Stimulated activated naive B cell treated with anti-CD40 and anti-IgM and Interleukin-4, amounts not matched to agents 10 μg/mL and 1 μg/mL and 100 μg/mL, for 72 hours (primary cell): Measurements from ENCODE around the gene PCSK5.

ENCODE experiments used
- ATAC-seq, 2 donors: fragments of 150-1000 bp; cut with Tn5 transposase; replicated peaks; 2 replicates each; pipeline ENCODE4 v1.10.0; 2021; ENCODE audit warnings: moderate library complexity in 1 of 2
- DNase-seq: peaks from one replicate; pipeline ENCODE4 v3.0.0; 2021
- H3K27ac Mint-ChIP-seq: one replicate; pipeline ENCODE4 v1.8.0; 2022; ENCODE audit warnings: mild to moderate bottlenecking, mixed read lengths
- H3K27me3 Mint-ChIP-seq, 2 donors: one replicate each; pipeline ENCODE4 v1.8.0; 2022; ENCODE audit warnings: mixed read lengths in 2 of 2
- H3K36me3 Mint-ChIP-seq, 2 donors: one replicate each; pipeline ENCODE4 v1.8.0; 2022; ENCODE audit warnings: mixed read lengths in 2 of 2, mild to moderate bottlenecking in 1 of 2
- H3K4me1 Mint-ChIP-seq, 2 donors: one replicate each; pipeline ENCODE4 v1.8.0; 2022; ENCODE audit warnings: mixed read lengths in 2 of 2, mild to moderate bottlenecking in 1 of 2
- H3K4me3 Mint-ChIP-seq, 2 donors: one replicate each; pipeline ENCODE4 v1.8.0; 2022; ENCODE audit warnings: mild to moderate bottlenecking in 2 of 2, mixed read lengths in 2 of 2, moderate library complexity in 1 of 2
- H3K9me3 Mint-ChIP-seq, 2 donors: one replicate each; pipeline ENCODE4 v1.8.0; 2022; ENCODE audit warnings: mixed read lengths in 2 of 2, mild to moderate bottlenecking in 1 of 2

Gene PCSK5

GRCh38 chr9:76240578-76240977, 350.1 kb downstream of the PCSK5 start:
- ATAC-seq: no peak

GRCh38 chr9:76245518-76245917, 355.0 kb downstream of the PCSK5 start:
- ATAC-seq (no peak), DNase-seq (no peak)
- peaks cover 0 to 3% of the 10 kb centered on the region in 2 donors for H3K9me3 Mint-ChIP-seq
- H3K27ac Mint-ChIP-seq: no peak overlapping the region
- no peaks in the 10 kb centered on the region for H3K4me1 Mint-ChIP-seq
- no peak overlapping the region for H3K4me3 Mint-ChIP-seq
- H3K27me3 Mint-ChIP-seq: peaks cover 0 to 3% of the 10 kb centered on the region in 2 donors
- no peaks in the 10 kb centered on the region for H3K36me3 Mint-ChIP-seq

More at GRCh38 chr9:76240578-76240977, 350.1 kb downstream of the PCSK5 start:
- Mint-ChIP-seq H3K4me1 (no peaks in the 10 kb centered on the region), H3K27ac (no peak overlapping the region), H3K36me3 (no peaks in the 10 kb centered on the region), H3K4me3 (no peak overlapping the region), H3K27me3 (peaks cover 0 to 3% of the 10 kb centered on the region in 2 donors), H3K9me3 (peaks cover 0 to 3% of the 10 kb centered on the region in 2 donors)
- DNase-seq: no peak

GRCh38 chr9:76246680-76247079, 356.2 kb downstream of the PCSK5 start:
- Mint-ChIP-seq H3K27ac (no peak overlapping the region), H3K36me3 (no peaks in the 10 kb centered on the region), H3K4me3 (no peak overlapping the region), H3K9me3 (peaks cover 0 to 3% of the 10 kb centered on the region in 2 donors), H3K27me3 (peaks cover 0 to 3% of the 10 kb centered on the region in 2 donors), H3K4me1 (no peaks in the 10 kb centered on the region)
- ATAC-seq (no peak), DNase-seq (no peak)

GRCh38 chr9:76247426-76247825, 357.0 kb downstream of the PCSK5 start:
- ATAC-seq (no peak), DNase-seq (no peak)
- no peaks in the 10 kb centered on the region for H3K36me3 Mint-ChIP-seq
- H3K9me3 Mint-ChIP-seq: peaks cover 0 to 3% of the 10 kb centered on the region in 2 donors
- no peak overlapping the region for H3K27ac Mint-ChIP-seq
- H3K4me3 Mint-ChIP-seq: no peak overlapping the region
- no peaks in the 10 kb centered on the region for H3K4me1 Mint-ChIP-seq
- H3K27me3 Mint-ChIP-seq: peaks cover 0 to 3% of the 10 kb centered on the region in 2 donors

GRCh38 chr9:76249309-76249708, 358.8 kb downstream of the PCSK5 start:
- no peak for DNase-seq
- H3K27ac Mint-ChIP-seq: no peak overlapping the region
- H3K36me3 Mint-ChIP-seq: no peaks in the 10 kb centered on the region
- ATAC-seq: no peak
- no peak overlapping the region for H3K4me3 Mint-ChIP-seq
- no peaks in the 10 kb centered on the region for H3K27me3 Mint-ChIP-seq
- no peaks in the 10 kb centered on the region for H3K4me1 Mint-ChIP-seq
- peaks cover 0 to 3% of the 10 kb centered on the region in 2 donors for H3K9me3 Mint-ChIP-seq

GRCh38 chr9:76255781-76256455, 365.4 kb downstream of the PCSK5 start:
- Mint-ChIP-seq H3K4me1 (no peaks in the 10 kb centered on the region), H3K27me3 (peaks cover 7 to 9% of the 10 kb centered on the region in 2 donors), H3K4me3 (no peak overlapping the region), H3K9me3 (no peaks in the 10 kb centered on the region), H3K27ac (no peak overlapping the region), H3K36me3 (no peaks in the 10 kb centered on the region)
- DNase-seq (no peak), ATAC-seq (no peak)

- H3K27ac Mint-ChIP-seq: no peak overlapping the region
- peaks cover 7 to 9% of the 10 kb centered on the region in 2 donors for H3K27me3 Mint-ChIP-seq
- ATAC-seq (no peak), DNase-seq (no peak)
- no peaks in the 10 kb centered on the region for H3K36me3 Mint-ChIP-seq
- no peak overlapping the region for H3K4me3 Mint-ChIP-seq
- H3K4me1 Mint-ChIP-seq: no peaks in the 10 kb centered on the region
- H3K9me3 Mint-ChIP-seq: peaks cover 0 to 1% of the 10 kb centered on the region in 2 donors
Observed at GRCh38 chr9:76257311-76257710, 366.8 kb downstream of the PCSK5 start.

GRCh38 chr9:76266649-76267283, 376.3 kb downstream of the PCSK5 start:
- H3K9me3 Mint-ChIP-seq: peaks cover 4 to 5% of the 10 kb centered on the region in 2 donors
- no peaks in the 10 kb centered on the region for H3K27me3 Mint-ChIP-seq
- DNase-seq (no peak), ATAC-seq (no peak)
- no peaks in the 10 kb centered on the region for H3K4me1 Mint-ChIP-seq
- H3K4me3 Mint-ChIP-seq: no peak overlapping the region
- H3K36me3 Mint-ChIP-seq: no peaks in the 10 kb centered on the region
- H3K27ac Mint-ChIP-seq: no peak overlapping the region

- Mint-ChIP-seq H3K4me3 (no peak overlapping the region), H3K36me3 (no peaks in the 10 kb centered on the region), H3K4me1 (no peaks in the 10 kb centered on the region), H3K9me3 (peaks cover 4 to 5% of the 10 kb centered on the region in 2 donors), H3K27ac (no peak overlapping the region), H3K27me3 (no peaks in the 10 kb centered on the region)
- no peak for DNase-seq
- no peak for ATAC-seq
Observed at GRCh38 chr9:76267284-76267652, 376.8 kb downstream of the PCSK5 start.

- no peaks in the 10 kb centered on the region for H3K27me3 Mint-ChIP-seq
- H3K36me3 Mint-ChIP-seq: no peaks in the 10 kb centered on the region
- DNase-seq: no peak
- no peak for ATAC-seq
- no peaks in the 10 kb centered on the region for H3K4me1 Mint-ChIP-seq
- no peak overlapping the region for H3K4me3 Mint-ChIP-seq
- H3K27ac Mint-ChIP-seq: no peak overlapping the region
- H3K9me3 Mint-ChIP-seq: peaks cover 0 to 4% of the 10 kb centered on the region in 2 donors
Observed at GRCh38 chr9:76269789-76270188, 379.3 kb downstream of the PCSK5 start.

GRCh38 chr9:76271755-76272154, 381.3 kb downstream of the PCSK5 start:
- Mint-ChIP-seq H3K9me3 (peaks cover 0 to 2% of the 10 kb centered on the region in 2 donors), H3K4me3 (no peak overlapping the region), H3K27me3 (peaks cover 0 to 4% of the 10 kb centered on the region in 2 donors), H3K4me1 (no peaks in the 10 kb centered on the region), H3K36me3 (no peaks in the 10 kb centered on the region), H3K27ac (no peak overlapping the region)
- DNase-seq (no peak), ATAC-seq (no peak)

- Mint-ChIP-seq H3K36me3 (no peaks in the 10 kb centered on the region), H3K4me1 (peaks cover 2 to 12% of the 10 kb centered on the region in 2 donors), H3K27me3 (peaks cover 4 to 5% of the 10 kb centered on the region in 2 donors), H3K4me3 (no peak overlapping the region), H3K9me3 (no peaks in the 10 kb centered on the region), H3K27ac (no peak overlapping the region)
- DNase-seq: no peak
- ATAC-seq: no peak
Observed at GRCh38 chr9:76289042-76289441, 398.6 kb downstream of the PCSK5 start.

- DNase-seq (no peak), ATAC-seq (no peak)
- Mint-ChIP-seq H3K27ac (no peak overlapping the region), H3K27me3 (peaks cover 4 to 5% of the 10 kb centered on the region in 2 donors), H3K36me3 (no peaks in the 10 kb centered on the region), H3K9me3 (no peaks in the 10 kb centered on the region), H3K4me1 (peaks cover 2 to 12% of the 10 kb centered on the region in 2 donors), H3K4me3 (no peak overlapping the region)
Observed at GRCh38 chr9:76289703-76290102, 399.2 kb downstream of the PCSK5 start.

GRCh38 chr9:76290555-76290954, 400.1 kb downstream of the PCSK5 start:
- H3K27ac Mint-ChIP-seq: no peak overlapping the region

GRCh38 chr9:76292246-76292645, 401.8 kb downstream of the PCSK5 start:
- no peak for DNase-seq
- ATAC-seq: no peak
- Mint-ChIP-seq H3K4me3 (no peak overlapping the region), H3K9me3 (no peaks in the 10 kb centered on the region), H3K27ac (no peak overlapping the region), H3K27me3 (peaks cover 0 to 7% of the 10 kb centered on the region in 2 donors), H3K36me3 (no peaks in the 10 kb centered on the region), H3K4me1 (peaks cover 4 to 12% of the 10 kb centered on the region in 2 donors)

More at GRCh38 chr9:76290555-76290954, 400.1 kb downstream of the PCSK5 start:
- H3K4me1 Mint-ChIP-seq: peaks cover 4 to 12% of the 10 kb centered on the region in 2 donors
- no peak overlapping the region for H3K4me3 Mint-ChIP-seq
- DNase-seq (no peak), ATAC-seq (no peak)
- peaks cover 0 to 9% of the 10 kb centered on the region in 2 donors for H3K27me3 Mint-ChIP-seq
- H3K36me3 Mint-ChIP-seq: no peaks in the 10 kb centered on the region
- H3K9me3 Mint-ChIP-seq: no peaks in the 10 kb centered on the region
